Activated naive CD8-positive, alpha-beta T cell treated with anti-CD3 and anti-CD28 coated beads for 36 hours (primary cell): Measurements from ENCODE around the gene NDUFA7. TPM values are rescaled to one million over a fixed set of nuclear protein-coding genes. Genes with fewer than 3 reads are reported as not detected.
"Not testable (repeated sequence)": the region's sequence is repeated elsewhere in the genome, so short reads cannot be mapped to it uniquely, and the experiment has no call there.

Experiments
- DNase-seq: peaks from one replicate; pipeline ENCODE4 v3.0.0; 2021
- H3K27ac Mint-ChIP-seq: one replicate; pipeline ENCODE4 v1.8.0; 2022; ENCODE audit warnings: mild to moderate bottlenecking, moderate library complexity, mixed read lengths
- H3K27me3 Mint-ChIP-seq: one replicate; pipeline ENCODE4 v1.8.0; 2022; ENCODE audit warnings: mild to moderate bottlenecking, mixed read lengths
- H3K36me3 Mint-ChIP-seq: one replicate; pipeline ENCODE4 v1.8.0; 2021; ENCODE audit warnings: mild to moderate bottlenecking, mixed read lengths
- H3K4me1 Mint-ChIP-seq: one replicate; pipeline ENCODE4 v1.8.0; 2021; ENCODE audit warnings: mixed read lengths
- H3K4me3 Mint-ChIP-seq: one replicate; pipeline ENCODE4 v1.8.0; 2022; ENCODE audit warnings: mild to moderate bottlenecking, moderate library complexity, mixed read lengths
- H3K9me3 Mint-ChIP-seq: one replicate; pipeline ENCODE4 v1.8.0; 2022; ENCODE audit warnings: mixed read lengths
- total RNA-seq, 2 experiments: library from RNA; stranded (reverse); gene quantifications; one replicate each; pipeline ENCODE4 v1.2.3, GENCODE V29; 2021

The NDUFA7 gene
- total RNA-seq, 2 experiments from 2014 or later, result 78.0 to 84.8 TPM

- peak overlapping the region; percentile 81 for H3K4me3 Mint-ChIP-seq
- no peaks in the 10 kb centered on the region for H3K9me3 Mint-ChIP-seq
- no peak for DNase-seq
- no peaks in the 10 kb centered on the region for H3K27me3 Mint-ChIP-seq
- peak overlapping the region; percentile 95 for H3K27ac Mint-ChIP-seq
- H3K4me1 Mint-ChIP-seq, result peaks cover 22% of the 10 kb centered on the region
- peaks cover 2% of the 10 kb centered on the region for H3K36me3 Mint-ChIP-seq
Observed at GRCh38 chr19:8269724-8270123, 51.5 kb downstream of the NDUFA7 start.

- DNase-seq, result no peak
- Mint-ChIP-seq H3K9me3 (no peaks in the 10 kb centered on the region), H3K36me3 (no peaks in the 10 kb centered on the region), H3K27ac (no peak overlapping the region), H3K4me1 (peaks cover 24% of the 10 kb centered on the region), H3K27me3 (no peaks in the 10 kb centered on the region), H3K4me3 (no peak overlapping the region)
Observed at GRCh38 chr19:8265872-8266271, 55.3 kb downstream of the NDUFA7 start.

GRCh38 chr19:8264248-8264647 is 56.9 kb downstream of the NDUFA7 start:
- not testable (repeated sequence) for H3K36me3 Mint-ChIP-seq, H3K27me3 Mint-ChIP-seq, H3K9me3 Mint-ChIP-seq, H3K4me3 Mint-ChIP-seq, DNase-seq, H3K27ac Mint-ChIP-seq
- peaks cover 20% of the 10 kb centered on the region for H3K4me1 Mint-ChIP-seq

- H3K4me3 Mint-ChIP-seq, result no peak overlapping the region
- no peak overlapping the region for H3K27ac Mint-ChIP-seq
- H3K4me1 Mint-ChIP-seq, result peaks cover 14% of the 10 kb centered on the region
- H3K36me3 Mint-ChIP-seq, result no peaks in the 10 kb centered on the region
- no peaks in the 10 kb centered on the region for H3K9me3 Mint-ChIP-seq
- no peaks in the 10 kb centered on the region for H3K27me3 Mint-ChIP-seq
- DNase-seq, result no peak
Observed at GRCh38 chr19:8262431-8262830, 58.7 kb downstream of the NDUFA7 start.

- no peak for DNase-seq
- peaks cover 14% of the 10 kb centered on the region for H3K4me1 Mint-ChIP-seq
- no peak overlapping the region for H3K27ac Mint-ChIP-seq
- no peaks in the 10 kb centered on the region for H3K27me3 Mint-ChIP-seq
- H3K36me3 Mint-ChIP-seq, result no peaks in the 10 kb centered on the region
- H3K4me3 Mint-ChIP-seq, result no peak overlapping the region
- H3K9me3 Mint-ChIP-seq, result no peaks in the 10 kb centered on the region
Observed at GRCh38 chr19:8261881-8262280, 59.3 kb downstream of the NDUFA7 start.

- Mint-ChIP-seq H3K36me3 (no peaks in the 10 kb centered on the region), H3K27ac (no peak overlapping the region), H3K4me3 (no peak overlapping the region), H3K27me3 (no peaks in the 10 kb centered on the region), H3K4me1 (peaks cover 14% of the 10 kb centered on the region), H3K9me3 (no peaks in the 10 kb centered on the region)
- no peak for DNase-seq
Observed at GRCh38 chr19:8261347-8261746, 59.8 kb downstream of the NDUFA7 start.

Other genes with a start within 250 kb of the NDUFA7 start
- not detected for gene FBN3, start 171.8 kb downstream of the NDUFA7 start, total RNA-seq
- gene CERS4, start 112.0 kb downstream of the NDUFA7 start, total RNA-seq, result 10 to 100 TPM; 12.8 to 13.2 TPM
- gene CD320, start 13.0 kb downstream of the NDUFA7 start, total RNA-seq, result 10 to 100 TPM; 71.5 to 77.7 TPM
- gene RPS28, start 121 bp upstream of the NDUFA7 start, total RNA-seq, result 1,000 to 10,000 TPM; 2,304 to 2,331 TPM
- under 1 TPM; 0.47 to 0.64 TPM for gene KANK3, start 21.9 kb upstream of the NDUFA7 start, total RNA-seq
- gene ANGPTL4, start 42.8 kb upstream of the NDUFA7 start, total RNA-seq, result 1 to 10 TPM; 1.9 to 2.1 TPM
- 10 to 100 TPM; 60.9 to 65.5 TPM for gene RAB11B, start 69.0 kb upstream of the NDUFA7 start, total RNA-seq
- 1 to 10 TPM; 6.1 to 6.6 TPM for gene MARCHF2, start 91.9 kb upstream of the NDUFA7 start, total RNA-seq
- gene HNRNPM, start 123.6 kb upstream of the NDUFA7 start, total RNA-seq, result 100 to 1,000 TPM; 348 to 358 TPM
- under 1 TPM; 0.33 to 0.68 TPM for gene PRAM1, start 181.3 kb upstream of the NDUFA7 start, total RNA-seq
- 10 to 100 TPM; 21.2 to 23.4 TPM for gene ZNF414, start 192.8 kb upstream of the NDUFA7 start, total RNA-seq